Stomach (tissue), 4 donors: Measurements from ENCODE around the gene SPAG9.

ENCODE experiments used
- EP300 ChIP-seq: sonication (generic); formaldehyde crosslinking; IDR thresholded peaks from one replicate; pipeline ENCODE4 v1.6.1; 2017; ENCODE audit warnings: antibody characterized with exemption
- POLR2A ChIP-seq, 4 donors: fragments of 450-650 bp; IDR thresholded peaks; one replicate each; pipeline ENCODE4 v1.6.1; 2016; ENCODE audit warnings: antibody characterized with exemption in 4 of 4, control low read depth in 2 of 4, mild to moderate bottlenecking in 1 of 4, moderate library complexity in 1 of 4
- POLR2AphosphoS5 ChIP-seq, 3 donors: sonication (generic); formaldehyde crosslinking; IDR thresholded peaks; one replicate each; pipeline ENCODE4 v1.6.1; 2016; ENCODE audit warnings: antibody characterized with exemption in 3 of 3
- TF ChIP-seq, protein P1 (sequence below), 7 experiments: fragments of 450-650 bp in 4 of 7; fragments of 200-600 bp in 3 of 7; sonication (generic) in 3 of 7; IDR thresholded peaks; one replicate each; pipeline ENCODE4 v1.5.1; 2016 to 2019; ENCODE audit warnings: antibody characterized with exemption in 7 of 7, control low read depth in 2 of 7, mild to moderate bottlenecking in 1 of 7

DNA sequence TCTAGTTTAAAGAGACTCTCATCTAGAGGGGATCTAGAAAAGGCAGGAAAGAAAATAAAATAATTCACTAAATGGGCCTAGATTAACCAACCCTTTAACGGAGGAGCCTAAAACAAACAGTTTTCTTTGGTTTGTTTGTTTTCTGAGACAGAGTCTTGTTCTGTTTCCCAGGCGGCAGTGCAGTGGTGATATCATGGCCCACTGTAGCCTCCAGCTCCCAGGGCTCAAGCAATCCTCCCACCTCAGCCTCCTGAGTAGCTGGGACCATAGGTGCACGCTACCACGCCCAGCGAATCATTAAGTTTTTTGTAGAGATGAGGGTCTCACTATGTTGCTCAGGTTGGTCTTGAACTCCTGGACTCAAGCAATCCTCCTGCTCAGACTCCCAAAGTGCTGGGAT lies 132.2 kb downstream of the SPAG9 start:
- TF ChIP-seq POLR2A (IDR thresholded peaks at IDR 0.05) (no peak), POLR2AphosphoS5 (IDR thresholded peaks at IDR 0.05) (no peak), EP300 (no peak)
- TF ChIP-seq, protein P1, sequence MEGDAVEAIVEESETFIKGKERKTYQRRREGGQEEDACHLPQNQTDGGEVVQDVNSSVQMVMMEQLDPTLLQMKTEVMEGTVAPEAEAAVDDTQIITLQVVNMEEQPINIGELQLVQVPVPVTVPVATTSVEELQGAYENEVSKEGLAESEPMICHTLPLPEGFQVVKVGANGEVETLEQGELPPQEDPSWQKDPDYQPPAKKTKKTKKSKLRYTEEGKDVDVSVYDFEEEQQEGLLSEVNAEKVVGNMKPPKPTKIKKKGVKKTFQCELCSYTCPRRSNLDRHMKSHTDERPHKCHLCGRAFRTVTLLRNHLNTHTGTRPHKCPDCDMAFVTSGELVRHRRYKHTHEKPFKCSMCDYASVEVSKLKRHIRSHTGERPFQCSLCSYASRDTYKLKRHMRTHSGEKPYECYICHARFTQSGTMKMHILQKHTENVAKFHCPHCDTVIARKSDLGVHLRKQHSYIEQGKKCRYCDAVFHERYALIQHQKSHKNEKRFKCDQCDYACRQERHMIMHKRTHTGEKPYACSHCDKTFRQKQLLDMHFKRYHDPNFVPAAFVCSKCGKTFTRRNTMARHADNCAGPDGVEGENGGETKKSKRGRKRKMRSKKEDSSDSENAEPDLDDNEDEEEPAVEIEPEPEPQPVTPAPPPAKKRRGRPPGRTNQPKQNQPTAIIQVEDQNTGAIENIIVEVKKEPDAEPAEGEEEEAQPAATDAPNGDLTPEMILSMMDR (IDR thresholded peaks at IDR 0.05), result no peak
